ENCODE measurements around the gene CNTF.

CNTF gene

DNA sequence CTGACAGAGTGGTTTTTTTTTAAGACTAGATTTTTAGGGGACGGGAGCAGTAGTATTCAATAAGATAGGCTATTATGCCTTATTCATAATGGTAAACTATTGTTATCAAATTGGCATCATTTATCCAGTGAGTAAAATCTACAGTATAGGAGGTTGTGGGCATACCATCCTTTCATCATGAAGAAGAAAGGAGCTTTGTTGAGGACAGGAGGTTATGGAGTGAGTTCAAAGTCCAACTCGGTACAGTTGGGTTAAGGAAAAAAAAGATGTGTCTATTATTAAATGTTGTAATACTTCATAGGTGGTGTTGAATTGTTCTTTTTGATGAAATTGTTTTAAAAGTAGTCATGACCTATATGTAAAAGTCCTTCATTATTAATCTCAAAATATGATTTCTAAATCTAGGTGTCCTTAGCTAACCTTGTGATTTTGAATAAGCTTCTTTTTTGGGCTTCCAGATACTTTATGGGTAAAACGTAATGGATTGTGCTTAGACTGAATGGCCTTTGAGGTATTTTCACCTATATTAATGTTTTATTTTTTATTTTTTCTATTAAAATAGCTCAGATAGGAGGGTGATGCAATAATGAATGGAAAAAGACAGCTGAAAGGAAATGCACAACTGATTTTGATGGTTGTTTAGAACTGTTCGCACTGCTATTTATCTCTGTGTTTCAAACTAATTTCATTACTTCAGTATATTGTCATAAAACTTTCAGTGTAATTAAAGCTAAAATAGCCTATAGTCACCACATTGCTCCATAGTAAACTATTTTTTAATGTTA, 15.3 kb upstream of the CNTF start:
- no peak for DNase-seq

DNA sequence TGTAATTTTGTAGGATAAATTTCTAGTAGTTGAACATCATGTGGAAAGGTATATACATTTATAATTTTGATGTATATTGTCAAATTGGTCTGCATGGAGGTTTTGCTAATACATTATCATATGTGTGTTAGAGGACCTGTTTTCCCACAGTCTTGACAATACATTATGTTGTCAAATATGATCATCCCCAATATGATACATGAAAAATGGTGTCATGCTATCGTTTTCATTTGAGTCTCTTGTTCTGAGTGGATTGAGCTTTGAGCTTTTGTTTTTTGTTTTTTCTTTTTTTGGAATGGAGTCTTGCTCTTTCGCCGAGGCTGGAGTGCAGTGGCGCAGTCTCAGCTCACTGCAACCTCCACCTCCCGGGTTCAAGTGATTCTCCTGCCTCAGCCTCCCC, 14.1 kb upstream of the CNTF start:
- DNase-seq = no peak

DNA sequence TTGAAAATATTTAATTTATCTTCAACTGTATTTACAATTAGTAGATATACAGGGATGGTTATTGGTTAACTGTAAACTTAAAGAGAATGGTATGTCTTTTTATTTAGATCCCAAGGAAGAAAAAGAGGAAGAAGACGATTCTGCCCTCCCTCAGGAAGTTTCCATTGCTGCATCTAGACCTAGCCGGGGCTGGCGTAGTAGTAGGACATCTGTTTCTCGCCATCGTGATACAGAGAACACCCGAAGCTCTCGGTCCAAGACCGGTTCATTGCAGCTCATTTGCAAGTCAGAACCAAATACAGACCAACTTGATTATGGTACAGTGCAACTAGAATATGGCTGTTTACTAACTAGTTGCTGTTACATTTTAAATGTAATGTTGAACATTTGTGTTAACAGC, 12.7 kb upstream of the CNTF start:
- DNase-seq = no peak

GRCh38 chr11:58613228-58613627, 9.2 kb upstream of the CNTF start:
- no peak for DNase-seq

DNA sequence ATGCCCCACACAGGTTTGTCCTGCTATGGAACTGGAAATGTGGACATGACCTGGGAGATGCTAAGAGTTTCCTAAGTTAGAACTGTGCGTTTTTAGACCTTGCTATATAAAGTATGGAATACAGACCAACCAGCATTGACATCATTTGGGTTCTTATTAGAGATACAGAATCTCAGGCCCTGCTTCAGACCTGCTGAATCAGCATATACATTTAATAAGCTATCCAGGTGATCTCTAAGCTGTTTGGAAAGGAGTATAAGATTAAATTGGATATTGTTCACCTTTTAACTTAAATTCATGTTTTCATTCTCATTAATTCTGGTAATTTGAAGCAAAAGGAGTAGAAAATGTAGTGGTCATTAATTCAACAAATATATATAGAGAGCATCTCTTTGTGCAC, 6.9 kb upstream of the CNTF start:
- no peak for DNase-seq

- DNase-seq = no peak
These were observed 5.9 kb upstream of the CNTF start for GRCh38 chr11:58616594-58616993.

DNA sequence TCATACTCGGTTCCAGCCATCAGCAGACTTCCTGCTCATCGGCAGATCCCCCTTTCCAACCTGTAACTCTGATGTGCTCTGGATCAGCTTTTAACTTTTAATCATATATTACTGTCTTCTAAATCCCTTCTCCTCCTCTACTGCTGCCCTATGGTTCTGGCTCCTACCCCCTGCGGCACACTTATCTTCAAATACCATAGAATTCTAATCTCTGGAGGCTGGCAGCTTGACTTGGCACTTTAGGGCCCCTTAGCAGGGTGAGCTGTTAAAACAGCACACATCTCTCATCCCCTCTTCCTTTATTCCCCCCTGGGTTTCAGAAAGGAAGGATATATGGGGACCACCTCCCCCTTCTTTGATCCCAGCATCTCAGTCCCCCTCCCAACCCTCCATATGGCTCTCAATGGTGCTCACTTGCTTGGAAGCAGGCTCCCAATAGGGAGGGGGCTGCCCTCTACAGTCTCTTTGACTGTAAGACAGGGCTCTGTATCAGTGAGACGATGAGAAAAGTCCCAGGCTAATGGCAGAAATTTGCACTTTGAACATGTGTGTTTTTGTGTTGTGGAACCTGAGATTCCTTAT, 4.4 kb upstream of the CNTF start:
- DNase-seq = no peak

GRCh38 chr11:58621586-58622262, 741 bp upstream of the CNTF start:
- no peak for DNase-seq

- DNase-seq = no peak
These were observed 2.6 kb downstream of the CNTF start for GRCh38 chr11:58625086-58625485.

GRCh38 chr11:58625826-58626460, 3.5 kb downstream of the CNTF start:
- DNase-seq = no peak

DNA sequence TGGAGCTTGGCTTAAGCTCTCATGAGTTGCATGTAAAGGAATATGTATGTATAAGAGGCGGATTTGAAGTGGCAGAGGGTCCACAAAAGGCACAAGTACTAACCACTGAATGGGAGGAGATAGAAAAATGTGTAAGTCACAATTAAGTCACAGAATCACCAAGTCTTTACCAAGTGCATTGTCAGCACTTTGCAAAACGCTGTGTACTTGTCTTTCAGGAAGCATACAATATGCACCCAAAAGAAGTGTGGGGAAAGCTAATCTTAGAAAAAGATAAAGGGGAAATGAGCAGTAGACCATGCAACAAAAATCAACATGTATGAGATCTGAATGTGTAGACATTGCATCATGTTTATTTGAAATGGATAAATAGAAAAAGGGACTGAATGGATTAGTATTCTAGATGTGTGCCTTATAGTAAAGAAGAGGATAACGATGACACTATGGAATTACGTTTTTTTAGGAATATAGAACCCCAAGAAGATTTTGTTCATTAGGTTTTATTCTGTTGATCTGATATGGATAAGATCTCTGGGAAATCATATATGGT, 4.5 kb downstream of the CNTF start:
- DNase-seq = no peak

- DNase-seq = no peak
These were observed 6.0 kb downstream of the CNTF start for GRCh38 chr11:58628446-58628845.

DNA sequence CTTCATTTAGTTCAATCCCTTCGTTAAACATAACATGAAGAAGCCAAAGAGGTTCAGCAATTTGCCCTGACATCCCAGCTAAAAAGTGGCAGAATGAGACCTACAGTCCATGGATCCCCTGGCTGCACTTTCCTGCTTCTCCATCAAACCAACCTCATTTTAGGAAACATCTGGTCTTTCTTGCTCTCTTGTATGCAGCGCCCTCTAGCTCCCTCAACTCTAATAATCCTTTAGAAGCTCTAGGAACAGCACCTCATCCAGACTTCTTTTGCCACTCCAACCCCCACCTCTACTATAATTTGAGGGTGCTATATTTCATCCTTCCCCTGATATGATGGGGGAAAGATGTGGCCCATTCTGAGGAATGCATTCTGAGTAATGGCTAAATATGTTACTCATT, 7.4 kb downstream of the CNTF start:
- DNase-seq = no peak

- no peak for DNase-seq
These were observed 8.9 kb downstream of the CNTF start for GRCh38 chr11:58631378-58631777.

GRCh38 chr11:58632510-58632909, 10.0 kb downstream of the CNTF start:
- DNase-seq = no peak

GRCh38 chr11:58636587-58636986, 14.1 kb downstream of the CNTF start:
- DNase-seq = no peak

GRCh38 chr11:58637371-58637770, 14.9 kb downstream of the CNTF start:
- DNase-seq = no peak

DNA sequence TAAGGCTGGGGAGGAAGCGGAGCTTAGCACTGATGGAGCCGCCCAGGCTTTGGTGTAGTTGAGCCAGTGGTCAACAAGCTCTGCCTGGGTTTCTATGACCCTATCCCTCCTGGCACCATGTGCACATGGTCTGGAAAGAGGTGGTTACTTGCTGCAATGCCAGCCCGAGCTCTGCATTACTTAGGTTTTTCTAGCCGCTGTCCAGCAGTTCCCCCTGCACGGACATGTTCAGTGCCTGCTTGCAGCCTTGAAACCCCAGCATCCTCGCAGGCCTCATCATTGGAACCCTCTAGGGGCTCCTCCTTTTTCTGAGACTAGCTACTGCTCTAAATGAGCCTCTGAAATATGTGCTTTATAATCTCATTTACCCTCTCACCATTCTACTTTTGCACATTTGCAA, 16.6 kb downstream of the CNTF start:
- no peak for DNase-seq

DNA sequence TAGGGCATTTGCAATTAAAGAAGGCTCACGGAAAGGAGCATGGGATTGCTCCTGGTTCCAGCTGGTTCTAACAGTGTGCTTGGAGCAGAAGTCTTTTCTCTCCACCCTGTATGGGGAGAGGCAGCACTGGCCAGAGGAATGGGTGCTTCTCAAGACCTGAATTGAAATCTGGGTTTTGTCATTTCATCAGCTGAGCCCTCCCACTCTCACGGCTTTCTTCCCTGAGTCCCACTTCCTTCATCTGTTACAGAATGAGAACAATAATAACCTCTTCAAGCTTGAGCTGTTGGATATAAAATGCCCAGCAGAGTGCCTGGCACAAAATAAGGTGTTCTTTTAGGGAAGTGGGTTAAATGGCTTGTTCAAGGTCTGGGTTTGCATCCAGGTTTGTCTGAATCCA, 17.2 kb downstream of the CNTF start:
- DNase-seq = no peak

GRCh38 chr11:58640386-58641023, 18.0 kb downstream of the CNTF start:
- no peak for DNase-seq

- DNase-seq = no peak
These were observed 18.9 kb downstream of the CNTF start for GRCh38 chr11:58641341-58641740.

GRCh38 chr11:58641803-58642581, 19.5 kb downstream of the CNTF start:
- no peak for DNase-seq
